Measurements from ENCODE around the gene ADAMTSL1.

ADAMTSL1 gene

DNA sequence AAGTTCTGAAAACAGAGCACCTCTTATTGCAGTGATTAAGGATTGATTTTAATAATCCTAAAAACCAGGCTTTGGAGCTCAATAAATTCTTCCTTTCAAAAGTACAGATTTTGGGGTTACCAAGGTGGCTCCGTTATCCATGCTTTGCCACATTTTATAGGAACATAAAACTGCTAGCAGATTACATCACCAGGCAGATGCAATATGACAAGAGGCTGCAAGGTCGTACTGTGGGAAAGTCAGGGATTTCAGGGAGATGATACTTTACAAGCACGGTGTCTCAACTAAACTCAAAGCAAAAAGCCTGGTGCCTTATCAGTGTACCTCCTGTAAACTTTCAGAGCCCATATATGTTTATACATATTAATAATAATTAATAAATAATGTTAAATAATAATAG is 28.6 kb downstream of the ADAMTSL1 start:
- no peaks in the 10 kb centered on the region for H3K27me3 Mint-ChIP-seq
- no peaks in the 10 kb centered on the region for H3K36me3 Mint-ChIP-seq (ENCODE audit: low read depth)
- H3K4me3 Mint-ChIP-seq = no peak overlapping the region
- H3K9me3 Mint-ChIP-seq = no peaks in the 10 kb centered on the region
- H3K27ac Mint-ChIP-seq = no peak overlapping the region
- no peaks in the 10 kb centered on the region for H3K4me1 Mint-ChIP-seq (ENCODE audit: low read depth)

- Mint-ChIP-seq H3K4me3 (no peak overlapping the region), H3K27me3 (no peaks in the 10 kb centered on the region), H3K27ac (no peak overlapping the region), H3K9me3 (peaks cover 3% of the 10 kb centered on the region), H3K4me1 (ENCODE audit: low read depth) (no peaks in the 10 kb centered on the region), H3K36me3 (ENCODE audit: low read depth) (no peaks in the 10 kb centered on the region)
Measured at GRCh38 chr9:18504707-18505106, 30.8 kb downstream of the ADAMTSL1 start.

DNA sequence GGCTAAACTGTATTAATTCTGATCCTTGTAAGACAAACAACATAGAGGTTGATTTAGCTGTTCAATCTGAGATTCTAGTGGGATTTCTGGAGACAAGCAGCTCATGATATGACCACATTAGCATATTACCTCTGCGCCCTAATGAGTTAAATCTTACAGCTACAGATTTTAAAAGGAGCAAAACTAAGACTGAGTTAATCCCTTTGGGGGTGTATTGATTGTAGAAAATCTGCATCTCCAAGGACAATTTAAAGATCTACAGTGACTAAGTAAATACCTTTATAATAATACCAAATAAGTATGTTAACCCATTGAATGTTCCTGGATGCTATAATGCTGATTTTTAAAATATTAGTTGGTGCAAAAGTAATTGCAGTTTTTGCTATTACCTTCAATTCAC is 33.2 kb downstream of the ADAMTSL1 start:
- no peaks in the 10 kb centered on the region for H3K27me3 Mint-ChIP-seq
- no peaks in the 10 kb centered on the region for H3K36me3 Mint-ChIP-seq (ENCODE audit: low read depth)
- no peak overlapping the region for H3K4me3 Mint-ChIP-seq
- H3K27ac Mint-ChIP-seq = no peak overlapping the region
- H3K9me3 Mint-ChIP-seq = peaks cover 3% of the 10 kb centered on the region
- H3K4me1 Mint-ChIP-seq (ENCODE audit: low read depth) = no peaks in the 10 kb centered on the region

DNA sequence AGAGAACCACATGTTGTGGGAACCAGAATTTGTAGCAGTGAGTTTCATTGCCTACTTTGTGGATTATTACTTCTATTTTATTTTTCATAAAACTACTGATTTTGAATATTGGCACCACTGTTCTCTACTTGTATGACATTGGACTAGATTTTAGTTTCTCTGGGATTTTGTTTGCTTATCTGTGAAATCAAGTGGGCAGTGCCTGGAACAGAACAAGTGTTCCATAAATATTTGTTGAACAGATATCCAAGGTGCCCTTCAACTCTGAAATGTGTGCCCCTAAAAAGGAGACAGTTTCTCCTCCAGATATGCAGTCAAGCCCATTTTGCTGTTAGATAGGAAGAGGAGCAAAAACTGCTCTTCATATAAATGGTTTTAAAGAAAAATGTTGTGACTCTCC is 42.6 kb downstream of the ADAMTSL1 start:
- H3K27ac Mint-ChIP-seq = no peak overlapping the region
- no peaks in the 10 kb centered on the region for H3K36me3 Mint-ChIP-seq (ENCODE audit: low read depth)
- no peaks in the 10 kb centered on the region for H3K4me1 Mint-ChIP-seq (ENCODE audit: low read depth)
- no peak overlapping the region for H3K4me3 Mint-ChIP-seq
- no peaks in the 10 kb centered on the region for H3K9me3 Mint-ChIP-seq
- H3K27me3 Mint-ChIP-seq = no peaks in the 10 kb centered on the region

DNA sequence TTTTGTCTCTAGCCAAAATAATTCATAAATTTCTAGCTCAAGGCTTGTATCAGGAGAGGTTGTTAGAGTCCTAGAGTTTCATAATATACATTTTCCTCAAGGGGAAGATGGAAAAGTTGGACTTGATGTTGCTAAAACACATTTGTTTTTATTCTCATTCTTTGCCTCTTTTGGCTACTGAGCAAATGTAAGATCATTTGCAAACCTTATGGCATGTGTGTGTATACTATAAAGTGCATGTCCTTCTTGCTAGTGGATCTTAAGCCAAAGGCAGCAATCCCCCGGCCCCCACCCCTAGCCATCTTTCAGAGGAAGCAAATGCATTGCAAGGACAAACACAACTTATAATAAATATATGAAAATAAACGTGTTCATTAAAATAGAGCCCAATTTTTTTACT is 43.0 kb downstream of the ADAMTSL1 start:
- H3K4me3 Mint-ChIP-seq = no peak overlapping the region
- no peaks in the 10 kb centered on the region for H3K27me3 Mint-ChIP-seq
- H3K4me1 Mint-ChIP-seq (ENCODE audit: low read depth) = no peaks in the 10 kb centered on the region
- H3K9me3 Mint-ChIP-seq = no peaks in the 10 kb centered on the region
- no peak overlapping the region for H3K27ac Mint-ChIP-seq
- H3K36me3 Mint-ChIP-seq (ENCODE audit: low read depth) = no peaks in the 10 kb centered on the region

DNA sequence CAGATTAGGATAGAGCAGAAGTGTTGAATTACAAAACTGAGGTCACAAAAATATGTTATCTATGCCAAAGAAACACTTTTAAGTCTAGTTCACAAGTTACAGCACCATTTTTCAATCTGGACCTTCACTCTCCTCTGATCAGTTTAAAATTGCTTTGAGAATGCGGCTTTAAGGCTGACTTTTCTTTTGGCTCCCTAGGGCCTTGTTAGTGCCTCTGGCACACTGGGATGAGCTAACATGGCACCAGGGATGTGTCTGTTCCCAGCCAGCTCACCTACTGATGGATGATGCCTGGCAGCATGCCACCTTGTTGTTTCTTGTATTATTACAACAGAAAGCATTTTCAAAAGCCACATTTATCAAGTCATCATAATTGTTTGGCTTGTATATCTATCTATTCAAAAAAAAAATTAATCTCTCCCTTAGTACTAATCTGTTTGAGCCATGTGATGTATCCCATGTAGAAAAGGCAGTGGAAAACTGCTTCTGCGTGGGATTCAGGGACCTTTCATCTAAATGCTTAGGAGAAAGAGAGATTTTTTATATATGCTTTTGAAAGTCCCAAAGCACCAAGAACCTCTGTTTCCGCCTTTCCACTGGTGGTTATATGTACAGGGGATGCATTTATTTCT is 46.6 kb downstream of the ADAMTSL1 start:
- H3K27ac Mint-ChIP-seq = no peak overlapping the region
- no peak overlapping the region for H3K4me3 Mint-ChIP-seq
- no peaks in the 10 kb centered on the region for H3K4me1 Mint-ChIP-seq (ENCODE audit: low read depth)
- H3K36me3 Mint-ChIP-seq (ENCODE audit: low read depth) = no peaks in the 10 kb centered on the region
- H3K9me3 Mint-ChIP-seq = no peaks in the 10 kb centered on the region
- no peaks in the 10 kb centered on the region for H3K27me3 Mint-ChIP-seq

DNA sequence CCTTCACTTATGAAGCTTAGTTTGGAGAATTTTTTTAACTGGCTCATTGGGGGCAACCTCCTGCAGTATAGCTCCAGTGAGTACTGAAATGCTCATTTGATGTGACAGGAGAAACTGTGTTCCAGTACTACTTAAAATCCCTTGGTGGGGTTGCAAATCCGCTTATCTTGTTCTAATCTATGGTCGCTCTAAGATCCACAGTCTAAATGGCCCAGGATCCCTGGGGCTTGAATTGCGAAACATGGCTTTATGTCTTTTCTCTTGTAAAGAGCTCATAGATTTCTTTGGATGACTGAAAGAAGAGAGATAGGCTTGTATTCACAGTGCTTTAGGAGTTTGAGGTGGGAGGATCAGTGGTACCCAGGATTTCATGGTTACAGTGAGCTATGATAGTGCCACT is 52.7 kb downstream of the ADAMTSL1 start:
- no peak overlapping the region for H3K27ac Mint-ChIP-seq
- H3K9me3 Mint-ChIP-seq = no peaks in the 10 kb centered on the region
- no peaks in the 10 kb centered on the region for H3K36me3 Mint-ChIP-seq (ENCODE audit: low read depth)
- no peak overlapping the region for H3K4me3 Mint-ChIP-seq
- H3K4me1 Mint-ChIP-seq (ENCODE audit: low read depth) = no peaks in the 10 kb centered on the region
- H3K27me3 Mint-ChIP-seq = no peaks in the 10 kb centered on the region

DNA sequence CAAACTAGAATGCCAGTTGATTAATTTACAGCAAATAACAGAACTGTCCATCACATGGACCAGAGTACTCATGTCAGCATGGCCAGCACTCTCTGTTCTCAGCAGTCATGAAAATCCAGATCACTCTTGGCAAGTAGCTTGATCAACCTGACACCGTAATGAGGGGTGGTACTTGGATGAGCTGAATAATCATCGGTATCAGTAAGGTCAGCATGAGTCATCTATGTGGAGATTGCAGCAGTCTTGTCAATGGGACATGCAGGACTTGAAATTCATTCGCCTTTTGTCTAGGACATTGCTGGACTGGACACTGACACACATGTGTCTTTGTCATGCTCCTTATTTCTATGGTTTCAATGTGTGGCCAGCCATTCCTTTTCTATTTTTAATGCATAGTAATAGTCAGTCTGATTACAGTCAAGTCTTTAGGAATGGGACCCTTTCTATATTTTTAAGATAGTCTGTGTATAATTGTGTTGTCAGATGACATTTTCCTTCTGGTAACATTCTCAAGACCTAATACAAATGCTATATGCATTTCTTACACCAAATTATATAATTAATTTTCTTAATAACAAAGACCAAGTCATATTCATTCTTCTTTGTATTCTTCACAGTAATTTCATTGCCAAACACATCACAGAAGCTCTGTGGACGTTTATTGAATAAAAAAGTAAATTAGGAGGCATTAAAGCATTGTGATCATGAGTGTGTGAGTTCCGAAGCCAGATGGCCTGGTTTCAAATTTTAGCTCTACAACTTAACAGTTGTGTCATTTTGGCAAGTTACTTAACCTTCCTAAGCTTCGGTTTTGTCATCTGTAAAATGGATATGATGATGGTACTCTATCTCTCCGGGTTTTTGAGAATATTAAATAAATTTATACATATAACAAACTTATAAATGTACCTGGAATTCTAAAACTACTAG is 57.4 kb downstream of the ADAMTSL1 start:
- H3K27ac Mint-ChIP-seq = no peak overlapping the region

GRCh38 chr9:18534611-18535010 is 60.7 kb downstream of the ADAMTSL1 start:
- no peak overlapping the region for H3K27ac Mint-ChIP-seq
- H3K9me3 Mint-ChIP-seq = peaks cover 30% of the 10 kb centered on the region
- no peaks in the 10 kb centered on the region for H3K4me1 Mint-ChIP-seq (ENCODE audit: low read depth)
- no peaks in the 10 kb centered on the region for H3K27me3 Mint-ChIP-seq
- no peaks in the 10 kb centered on the region for H3K36me3 Mint-ChIP-seq (ENCODE audit: low read depth)
- no peak overlapping the region for H3K4me3 Mint-ChIP-seq

More for the DNA sequence above, 57.4 kb downstream of the ADAMTSL1 start:
- Mint-ChIP-seq H3K9me3 (peaks cover 22% of the 10 kb centered on the region), H3K4me1 (ENCODE audit: low read depth) (no peaks in the 10 kb centered on the region), H3K36me3 (ENCODE audit: low read depth) (no peaks in the 10 kb centered on the region), H3K4me3 (no peak overlapping the region), H3K27me3 (no peaks in the 10 kb centered on the region)

DNA sequence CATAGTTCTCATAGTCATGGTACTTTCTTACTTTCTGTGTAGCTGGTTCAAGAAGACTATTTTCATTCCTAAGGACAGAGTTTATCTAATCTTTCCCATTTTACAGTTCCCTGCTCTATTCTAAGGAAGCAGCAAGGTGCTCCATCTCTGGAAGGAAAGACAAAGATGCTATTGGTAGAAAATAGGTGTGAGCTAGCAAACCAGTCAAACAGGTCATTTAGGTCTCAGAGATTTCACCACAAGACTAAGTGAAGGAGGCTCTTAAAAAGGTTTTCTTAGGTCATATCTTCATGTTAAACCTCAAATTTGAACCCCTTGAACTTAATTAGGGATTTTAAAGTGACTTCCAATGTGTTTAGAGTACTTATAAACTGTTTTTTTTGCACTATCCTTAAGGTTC is 62.6 kb downstream of the ADAMTSL1 start:
- H3K9me3 Mint-ChIP-seq = peaks cover 30% of the 10 kb centered on the region
- H3K4me3 Mint-ChIP-seq = no peak overlapping the region
- H3K27me3 Mint-ChIP-seq = no peaks in the 10 kb centered on the region
- no peak overlapping the region for H3K27ac Mint-ChIP-seq
- no peaks in the 10 kb centered on the region for H3K4me1 Mint-ChIP-seq (ENCODE audit: low read depth)
- H3K36me3 Mint-ChIP-seq (ENCODE audit: low read depth) = no peaks in the 10 kb centered on the region

DNA sequence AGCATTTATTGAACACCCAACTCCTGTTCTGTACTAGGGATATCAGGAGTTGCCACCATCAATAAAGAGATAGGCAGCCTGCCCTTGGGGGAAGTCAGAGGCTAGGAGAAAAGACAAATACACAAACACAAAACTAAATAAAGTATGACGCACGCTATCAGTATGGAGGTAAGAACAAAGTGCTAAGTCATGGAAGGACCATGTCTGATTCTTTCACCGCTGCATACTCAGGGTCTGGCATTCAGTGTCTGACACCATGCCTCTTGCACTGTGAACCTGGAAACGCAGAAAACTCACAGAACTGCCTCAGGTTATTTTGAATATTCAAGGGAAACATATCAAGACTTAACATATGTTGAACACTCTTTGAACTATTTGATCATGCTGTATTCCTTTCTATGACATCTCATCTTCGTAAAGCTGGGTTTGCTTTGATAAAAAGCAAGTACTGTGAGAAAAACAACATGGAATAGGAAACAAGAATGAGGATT is 65.3 kb downstream of the ADAMTSL1 start:
- H3K36me3 Mint-ChIP-seq (ENCODE audit: low read depth) = no peaks in the 10 kb centered on the region
- H3K4me3 Mint-ChIP-seq = no peak overlapping the region

DNA sequence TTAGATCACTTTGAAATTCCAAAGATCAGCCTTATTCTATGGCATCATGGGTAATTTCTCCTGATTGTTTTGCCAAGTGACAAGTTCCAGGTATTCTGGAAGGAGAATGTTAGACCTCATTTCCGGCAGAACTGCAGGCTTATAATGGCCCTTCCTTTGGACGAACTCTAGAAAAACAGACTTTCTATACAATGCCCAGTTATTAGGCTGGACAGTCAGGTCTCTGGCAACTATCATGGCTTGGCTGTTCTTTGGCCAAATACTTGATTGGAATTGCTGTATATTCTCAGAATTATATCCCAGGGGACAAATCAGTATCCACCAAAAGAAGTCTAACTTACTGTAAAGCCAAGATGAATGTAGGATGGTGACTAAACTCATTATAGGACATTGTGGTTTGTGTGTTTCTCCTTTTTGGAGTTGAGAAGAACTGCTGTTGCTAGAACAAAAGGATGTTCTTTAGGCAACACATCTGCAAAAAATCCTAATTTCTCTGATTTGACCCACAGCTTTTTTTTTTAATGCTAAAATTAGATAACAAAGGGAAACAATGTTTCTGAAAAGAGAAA is 69.0 kb downstream of the ADAMTSL1 start:
- no peak overlapping the region for H3K4me3 Mint-ChIP-seq
- no peaks in the 10 kb centered on the region for H3K36me3 Mint-ChIP-seq (ENCODE audit: low read depth)
- H3K4me1 Mint-ChIP-seq (ENCODE audit: low read depth) = no peaks in the 10 kb centered on the region
- H3K9me3 Mint-ChIP-seq = peaks cover 9% of the 10 kb centered on the region
- no peak overlapping the region for H3K27ac Mint-ChIP-seq
- peaks cover 4% of the 10 kb centered on the region for H3K27me3 Mint-ChIP-seq

More for the DNA sequence above, 65.3 kb downstream of the ADAMTSL1 start:
- Mint-ChIP-seq H3K4me1 (ENCODE audit: low read depth) (no peaks in the 10 kb centered on the region), H3K27me3 (peaks cover 4% of the 10 kb centered on the region), H3K27ac (no peak overlapping the region), H3K9me3 (peaks cover 25% of the 10 kb centered on the region)

GRCh38 chr9:18543406-18544192 is 69.6 kb downstream of the ADAMTSL1 start:
- no peak overlapping the region for H3K27ac Mint-ChIP-seq
- no peaks in the 10 kb centered on the region for H3K4me1 Mint-ChIP-seq (ENCODE audit: low read depth)
- no peak overlapping the region for H3K4me3 Mint-ChIP-seq
- H3K27me3 Mint-ChIP-seq = peaks cover 4% of the 10 kb centered on the region
- H3K9me3 Mint-ChIP-seq = peaks cover 5% of the 10 kb centered on the region
- no peaks in the 10 kb centered on the region for H3K36me3 Mint-ChIP-seq (ENCODE audit: low read depth)

GRCh38 chr9:18544456-18544855 is 70.5 kb downstream of the ADAMTSL1 start:
- H3K27me3 Mint-ChIP-seq = peaks cover 4% of the 10 kb centered on the region
- H3K4me1 Mint-ChIP-seq (ENCODE audit: low read depth) = no peaks in the 10 kb centered on the region
- no peaks in the 10 kb centered on the region for H3K36me3 Mint-ChIP-seq (ENCODE audit: low read depth)
- no peak overlapping the region for H3K27ac Mint-ChIP-seq
- no peak overlapping the region for H3K4me3 Mint-ChIP-seq
- peaks cover 5% of the 10 kb centered on the region for H3K9me3 Mint-ChIP-seq

Measured in stimulated activated naive CD8-positive, alpha-beta T cell treated with anti-CD3 and anti-CD28 coated beads, Interleukin-15, Interleukin-2, amounts not matched to agents 100 ng/mL and 50 ng/mL, for 24 hours (primary cell).